Right lobe of liver (tissue), 4 donors: ENCODE measurements around the gene AKAP13.

Source experiments
- POLR2A ChIP-seq: fragments of 450-650 bp; IDR thresholded peaks from one replicate; pipeline ENCODE4 v1.6.1; 2017; ENCODE audit warnings: antibody characterized with exemption, mild to moderate bottlenecking
- TF ChIP-seq, protein P1 (sequence below), 4 donors: fragments of 200-600 bp in 3 of 4; fragments of 450-650 bp in 1 of 4; IDR thresholded peaks; one replicate each; pipeline versions ENCODE4 v1.5.1 to v1.8.0; 2016 to 2022; ENCODE audit warnings: antibody characterized with exemption in 4 of 4, mild to moderate bottlenecking in 2 of 4
- donor health status: DM: no; HTN: no; CAD: no.
- donor health status: DM: no; HTN: no; CAD: no.
- donor health status: DM: no; HTN: yes; CAD: no.

GRCh38 chr15:85551221-85551832 is 170.9 kb downstream of the AKAP13 start:
- no peak for TF ChIP-seq POLR2A
- TF ChIP-seq, protein P1, sequence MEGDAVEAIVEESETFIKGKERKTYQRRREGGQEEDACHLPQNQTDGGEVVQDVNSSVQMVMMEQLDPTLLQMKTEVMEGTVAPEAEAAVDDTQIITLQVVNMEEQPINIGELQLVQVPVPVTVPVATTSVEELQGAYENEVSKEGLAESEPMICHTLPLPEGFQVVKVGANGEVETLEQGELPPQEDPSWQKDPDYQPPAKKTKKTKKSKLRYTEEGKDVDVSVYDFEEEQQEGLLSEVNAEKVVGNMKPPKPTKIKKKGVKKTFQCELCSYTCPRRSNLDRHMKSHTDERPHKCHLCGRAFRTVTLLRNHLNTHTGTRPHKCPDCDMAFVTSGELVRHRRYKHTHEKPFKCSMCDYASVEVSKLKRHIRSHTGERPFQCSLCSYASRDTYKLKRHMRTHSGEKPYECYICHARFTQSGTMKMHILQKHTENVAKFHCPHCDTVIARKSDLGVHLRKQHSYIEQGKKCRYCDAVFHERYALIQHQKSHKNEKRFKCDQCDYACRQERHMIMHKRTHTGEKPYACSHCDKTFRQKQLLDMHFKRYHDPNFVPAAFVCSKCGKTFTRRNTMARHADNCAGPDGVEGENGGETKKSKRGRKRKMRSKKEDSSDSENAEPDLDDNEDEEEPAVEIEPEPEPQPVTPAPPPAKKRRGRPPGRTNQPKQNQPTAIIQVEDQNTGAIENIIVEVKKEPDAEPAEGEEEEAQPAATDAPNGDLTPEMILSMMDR (IDR thresholded peaks at IDR 0.05): no peak
